HEK293T (cell line): ENCODE data around the gene PFDN4.

Source experiments
- ARNT ChIP-seq: fragments of 450-650 bp; IDR thresholded peaks from 2 replicates; pipeline ENCODE4 v1.6.1; 2017; ENCODE audit warnings: mild to moderate bottlenecking
- BHLHE40 ChIP-seq: fragments of 450-650 bp; IDR thresholded peaks from 2 replicates; pipeline ENCODE4 v1.6.1; 2016; ENCODE audit warnings: mild to moderate bottlenecking, moderate library complexity, borderline replicate concordance
- CTBP1 ChIP-seq: fragments of 450-650 bp; IDR thresholded peaks from 2 replicates; pipeline ENCODE4 v1.6.1; 2016; ENCODE audit warnings: borderline replicate concordance
- FOXA1 ChIP-seq: fragments of 450-650 bp; IDR thresholded peaks from 2 replicates; pipeline ENCODE4 v1.6.1; 2016; ENCODE audit warnings: mild to moderate bottlenecking
- FOXK2 ChIP-seq: fragments of 450-650 bp; IDR thresholded peaks from 2 replicates; pipeline ENCODE4 v1.6.1; 2016; ENCODE audit warnings: mild to moderate bottlenecking
- FOXM1 ChIP-seq: fragments of 450-650 bp; IDR thresholded peaks from 2 replicates; pipeline ENCODE4 v1.6.1; 2017; ENCODE audit warnings: mild to moderate bottlenecking, borderline replicate concordance
- HDGF ChIP-seq: fragments of 450-650 bp; IDR thresholded peaks from 2 replicates; pipeline ENCODE4 v1.6.1; 2017; ENCODE audit warnings: antibody characterized with exemption, borderline replicate concordance
- L3MBTL2 ChIP-seq: fragments of 450-650 bp; conservative IDR thresholded peaks from 2 replicates; pipeline ENCODE4 v1.6.1; 2016; ENCODE audit warnings: mild to moderate bottlenecking
- LEF1 ChIP-seq: fragments of 450-650 bp; IDR thresholded peaks from 2 replicates; pipeline ENCODE4 v1.6.1; 2017; ENCODE audit warnings: mild to moderate bottlenecking, borderline replicate concordance
- PKNOX1 ChIP-seq: fragments of 450-650 bp; IDR thresholded peaks from 2 replicates; pipeline ENCODE4 v1.6.1; 2016
- SP1 ChIP-seq: fragments of 450-650 bp; IDR thresholded peaks from 2 replicates; pipeline ENCODE4 v1.6.1; 2017
- SUZ12 ChIP-seq: fragments of 450-650 bp; IDR thresholded peaks from 2 replicates; pipeline ENCODE4 v1.6.1; 2016; ENCODE audit warnings: mild to moderate bottlenecking
- TARDBP ChIP-seq: fragments of 450-650 bp; IDR thresholded peaks from 2 replicates; pipeline ENCODE4 v1.6.1; 2016
- ZNF384 ChIP-seq: fragments of 450-650 bp; IDR thresholded peaks from 2 replicates; pipeline ENCODE4 v1.6.1; 2016

DNA sequence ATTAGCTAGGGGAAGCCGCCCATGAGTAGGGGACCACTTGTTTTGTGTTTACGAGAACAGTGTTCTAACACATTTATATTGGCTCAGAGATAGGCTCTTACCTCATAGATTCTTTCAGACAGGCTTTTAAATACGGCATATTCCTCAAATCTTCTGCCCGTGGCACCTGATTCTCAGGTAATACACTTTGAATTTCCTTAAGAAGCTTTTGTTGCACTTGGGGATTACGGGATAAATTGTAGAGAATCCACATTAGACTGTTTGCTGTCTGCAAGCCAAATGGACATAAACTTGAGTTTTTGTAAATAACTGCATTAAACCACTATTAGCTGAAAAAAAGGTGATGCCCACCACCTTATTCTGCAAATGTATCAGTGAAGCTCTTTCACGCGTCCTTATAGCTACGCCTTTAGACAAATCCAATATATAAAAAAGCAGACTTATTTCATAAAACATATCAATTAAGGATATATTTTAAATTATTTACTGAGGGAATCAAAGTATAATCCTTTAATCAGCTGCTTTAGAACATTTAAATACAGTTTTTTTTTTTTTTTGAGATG is 49.0 kb upstream of the PFDN4 start:
- TF ChIP-seq FOXA1 (no peak), FOXM1 (no peak), ZNF384 (no peak), HDGF (no peak), SP1 (no peak), SUZ12 (no peak), CTBP1 (no peak), TARDBP (no peak), BHLHE40 (no peak), FOXK2 (no peak), L3MBTL2 (no peak), PKNOX1 (no peak), ARNT (no peak), LEF1 (no peak)
